Measurements from ENCODE around the gene CCNL1.

The CCNL1 gene

GRCh38 chr3:157159037-157159761, 748 bp downstream of the CCNL1 start:
- peak; percentile 69 for DNase-seq (ENCODE audit: low spot score)
- TF ChIP-seq CTCF (IDR thresholded peaks at IDR 0.05; ENCODE audit: extremely low read depth, insufficient read depth, missing control alignments) = peak; percentile 27
- in situ Hi-C loops (cut with MboI; ENCODE audit: low pct_unique_long_range_greater_than_20kb, low sequenced_read_pairs, unreplicated experiment) = no loop called here

DNA sequence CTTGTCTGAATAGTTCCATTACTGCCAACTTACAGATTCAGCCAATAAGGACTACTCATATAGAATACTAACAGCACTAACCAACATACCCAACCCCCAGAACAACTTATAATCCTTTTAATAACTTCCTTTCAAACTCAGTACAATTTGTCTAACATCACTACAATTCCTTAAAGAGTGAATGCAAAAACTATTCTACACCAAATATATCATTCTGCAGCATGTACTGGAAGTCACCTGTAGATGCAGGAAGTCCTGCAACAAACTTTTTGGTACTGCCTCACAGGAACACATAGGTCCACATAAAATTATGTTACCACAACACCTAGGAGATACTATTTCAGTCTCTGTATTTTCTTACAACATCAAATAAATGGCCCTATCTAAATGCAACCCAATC, 2.1 kb downstream of the CCNL1 start:
- in situ Hi-C loops (cut with MboI; ENCODE audit: low pct_unique_long_range_greater_than_20kb, low sequenced_read_pairs, unreplicated experiment) = no loop called here
- no peak for DNase-seq (ENCODE audit: low spot score)
- no peak for TF ChIP-seq CTCF (IDR thresholded peaks at IDR 0.05; ENCODE audit: extremely low read depth, insufficient read depth, missing control alignments)

DNA sequence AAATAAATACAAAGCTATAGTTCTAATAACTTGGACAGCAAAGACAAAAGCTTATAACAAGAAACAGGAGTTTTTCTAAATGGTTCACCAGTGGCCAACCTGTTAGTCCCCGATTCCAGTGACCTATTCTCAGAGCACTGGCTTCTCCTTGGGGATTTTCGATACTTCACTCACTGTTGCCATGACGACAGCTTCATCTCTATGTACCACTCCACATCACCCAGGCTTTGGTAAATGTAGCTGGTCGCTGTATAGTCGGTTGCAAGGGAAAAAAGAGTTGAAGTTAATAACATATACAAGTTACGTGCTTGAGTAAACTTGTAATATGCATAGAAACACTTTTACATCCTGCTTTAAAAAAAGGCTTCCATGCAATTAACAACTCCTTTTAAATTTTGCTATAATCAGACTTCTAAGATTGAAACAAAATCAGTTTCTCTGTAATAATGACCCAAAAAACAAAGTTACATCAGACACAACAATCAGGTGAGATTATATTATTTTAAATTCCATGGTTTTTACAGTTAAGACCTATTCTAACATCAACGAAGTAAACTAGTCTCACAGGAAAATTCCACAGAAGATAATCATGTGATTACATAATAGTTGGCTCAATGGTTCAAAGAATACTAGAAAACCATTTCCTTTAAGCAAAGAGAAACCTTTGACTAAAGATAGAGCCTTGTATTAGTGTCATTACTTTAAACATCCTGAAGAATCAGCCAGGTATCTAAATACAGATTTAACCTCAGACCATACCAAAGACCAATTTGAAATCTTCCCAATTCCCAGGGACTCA, 2.9 kb downstream of the CCNL1 start:
- no peak for DNase-seq (ENCODE audit: low spot score)
- in situ Hi-C loops (cut with MboI; ENCODE audit: low pct_unique_long_range_greater_than_20kb, low sequenced_read_pairs, unreplicated experiment) = no loop called here
- no peak for TF ChIP-seq CTCF (IDR thresholded peaks at IDR 0.05; ENCODE audit: extremely low read depth, insufficient read depth, missing control alignments)

DNA sequence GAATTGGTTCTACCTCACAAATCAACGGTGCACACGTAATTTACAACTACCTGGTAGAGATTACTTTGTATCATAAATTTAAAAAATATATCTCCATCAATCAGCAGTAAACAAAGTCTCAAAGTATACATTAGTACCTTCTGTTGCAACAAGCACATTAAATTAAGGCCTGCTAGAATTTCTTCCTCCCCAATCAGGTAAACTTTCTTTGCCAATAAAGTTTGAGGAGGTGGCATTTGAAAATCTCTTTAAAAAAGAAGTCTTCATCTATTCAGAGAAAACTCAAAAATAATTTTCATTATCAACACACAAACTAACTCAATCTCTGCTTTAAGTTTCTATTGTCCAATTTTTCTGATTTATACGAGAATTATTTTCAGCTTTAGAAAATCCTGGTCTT, 4.4 kb downstream of the CCNL1 start:
- in situ Hi-C loops (cut with MboI; ENCODE audit: low pct_unique_long_range_greater_than_20kb, low sequenced_read_pairs, unreplicated experiment) = no loop called here
- no peak for DNase-seq (ENCODE audit: low spot score)

DNA sequence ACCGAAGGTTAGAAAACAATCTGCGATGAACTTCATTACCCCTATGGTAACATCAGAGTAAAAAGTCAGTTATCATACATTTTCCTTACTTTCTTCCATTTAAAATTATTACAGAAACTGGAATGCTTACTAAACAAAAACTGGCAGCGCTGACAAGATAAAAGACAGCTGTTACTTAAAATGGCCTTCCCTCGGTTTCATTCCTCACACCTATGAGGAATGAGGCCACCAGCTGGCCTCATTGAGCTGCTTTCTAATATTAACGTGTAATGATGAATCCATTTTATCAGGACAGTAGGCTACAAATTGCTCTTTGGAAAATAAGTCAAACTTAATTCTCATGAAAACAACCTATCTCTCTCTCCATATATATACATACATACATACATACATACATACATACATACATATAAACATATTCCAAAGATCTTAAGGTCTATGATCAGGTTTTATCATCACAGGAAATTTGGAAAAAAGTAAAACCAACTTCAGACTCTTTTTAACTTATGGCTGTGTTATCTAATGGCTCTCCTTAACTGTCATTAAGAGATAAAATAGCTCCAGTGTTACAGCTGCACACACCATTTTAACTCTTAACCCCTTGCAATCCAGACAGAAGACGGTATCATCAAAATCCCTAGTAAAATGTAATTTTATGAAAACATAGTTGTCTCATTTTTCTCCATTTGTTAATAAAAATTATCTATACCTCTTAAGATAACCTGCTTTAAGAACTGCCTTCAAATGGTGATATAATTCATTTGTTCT, 5.2 kb downstream of the CCNL1 start:
- no peak for TF ChIP-seq CTCF (IDR thresholded peaks at IDR 0.05; ENCODE audit: extremely low read depth, insufficient read depth, missing control alignments)
- no peak for DNase-seq (ENCODE audit: low spot score)
- in situ Hi-C loops (cut with MboI; ENCODE audit: low pct_unique_long_range_greater_than_20kb, low sequenced_read_pairs, unreplicated experiment) = no loop called here

More for the DNA sequence above, 4.4 kb downstream of the CCNL1 start:
- no peak for TF ChIP-seq CTCF (IDR thresholded peaks at IDR 0.05; ENCODE audit: extremely low read depth, insufficient read depth, missing control alignments)

- TF ChIP-seq CTCF (IDR thresholded peaks at IDR 0.05; ENCODE audit: extremely low read depth, insufficient read depth, missing control alignments) = no peak
- no peak for DNase-seq (ENCODE audit: low spot score)
- in situ Hi-C loops (cut with MboI; ENCODE audit: low pct_unique_long_range_greater_than_20kb, low sequenced_read_pairs, unreplicated experiment) = no loop called here
Observed at GRCh38 chr3:157152930-157153329, 7.0 kb downstream of the CCNL1 start.

Measured in GM13977 (cell line).